CD8-positive, alpha-beta memory T cell (primary cell): ENCODE results near the gene RETREG1. TPM values are rescaled to one million over a fixed set of nuclear protein-coding genes. Genes with fewer than 3 reads are reported as not detected.

Experiments
- CTCF ChIA-PET: fragments of 350-600 bp; sonication (Branson Sonifier 250); formaldehyde crosslinking; loops from one replicate; lab custom pipeline; 2021; ENCODE audit warnings: antibody characterized with exemption; lab: Charles Lee
- POLR2A ChIA-PET: fragments of 350-600 bp; sonication (Branson Sonifier 250); formaldehyde crosslinking; loops from one replicate; lab custom pipeline; 2021; ENCODE audit warnings: antibody characterized with exemption; lab: Charles Lee
- DNase-seq, 5 donors: peaks; one replicate each; pipeline versions ENCODE4 v3.0.0 to v3.0.0-alpha.2; 2020 to 2022; ENCODE audit warnings: mixed read lengths in 1 of 5
- H3K27ac ChIP-seq: one replicate; pipeline ENCODE4 v1.7.0; 2013; ENCODE audit warnings: low read depth, mild to moderate bottlenecking, low read length, moderate library complexity
- H3K27me3 ChIP-seq: 2 replicates; pipeline ENCODE4 v1.7.0; 2013; ENCODE audit warnings: low read length, mild to moderate bottlenecking; ENCODE audit not compliant: insufficient read depth, poor library complexity, severe bottlenecking
- H3K36me3 ChIP-seq: 2 replicates; pipeline ENCODE4 v1.7.0; 2013; ENCODE audit warnings: mild to moderate bottlenecking, low read length, moderate library complexity; ENCODE audit not compliant: insufficient read depth
- H3K4me1 ChIP-seq: 2 replicates; pipeline ENCODE4 v1.7.0; 2013; ENCODE audit warnings: mild to moderate bottlenecking, low read length, moderate library complexity; ENCODE audit not compliant: insufficient read depth
- H3K4me3 ChIP-seq: 2 replicates; pipeline ENCODE4 v1.7.0; 2013; ENCODE audit warnings: mild to moderate bottlenecking, low read length
- H3K9me3 ChIP-seq: 2 replicates; pipeline ENCODE4 v1.7.0; 2013; ENCODE audit warnings: mild to moderate bottlenecking, low read length
- H3K27ac Mint-ChIP-seq, 8 donors: one replicate each; pipeline ENCODE4 v1.8.0; 2020 to 2021; ENCODE audit warnings: mixed read lengths in 8 of 8, mild to moderate bottlenecking in 6 of 8, inconsistent platforms in 3 of 8, moderate library complexity in 3 of 8
- H3K27me3 Mint-ChIP-seq, 2 donors: one replicate each; pipeline ENCODE4 v1.8.0; 2020 to 2021; ENCODE audit warnings: mixed read lengths in 2 of 2, mild to moderate bottlenecking in 1 of 2, moderate library complexity in 1 of 2
- H3K36me3 Mint-ChIP-seq, 3 donors: one replicate each; pipeline ENCODE4 v1.8.0; 2020 to 2021; ENCODE audit warnings: mixed read lengths in 3 of 3, inconsistent platforms in 1 of 3, mild to moderate bottlenecking in 1 of 3
- H3K4me1 Mint-ChIP-seq, 3 donors: one replicate each; pipeline ENCODE4 v1.8.0; 2020 to 2021; ENCODE audit warnings: mixed read lengths in 3 of 3, inconsistent platforms in 1 of 3, mild to moderate bottlenecking in 1 of 3
- H3K4me3 Mint-ChIP-seq, 7 donors: one replicate each; pipeline ENCODE4 v1.8.0; 2020 to 2021; ENCODE audit warnings: mixed read lengths in 7 of 7, mild to moderate bottlenecking in 6 of 7, moderate library complexity in 4 of 7, inconsistent platforms in 2 of 7
- H3K9me3 Mint-ChIP-seq, 5 donors: one replicate each; pipeline ENCODE4 v1.8.0; 2020 to 2022; ENCODE audit warnings: mixed read lengths in 5 of 5, mild to moderate bottlenecking in 3 of 5, moderate library complexity in 2 of 5, inconsistent platforms in 1 of 5
- polyA plus RNA-seq: library from polyadenylated mRNA; unstranded; fragments of 300-500 nt; fragmentation: Illumina TruSeq; gene quantifications from one replicate; pipeline ENCODE4 v1.2.3, GENCODE V29; 2021
- total RNA-seq, 2 experiments: library from RNA; stranded (reverse); gene quantifications; one replicate each; pipeline ENCODE4 v1.2.3, GENCODE V29; 2021

Gene RETREG1
- total and polyA plus RNA-seq, 3 experiments from 2014 or later = 11.4 to 48.1 (median 12.1) TPM

- peaks cover 9 to 43% (median 26%) of the 10 kb centered on the region in 3 donors for H3K36me3 Mint-ChIP-seq
- Histone ChIP-seq H3K9me3 (no peaks in the 10 kb centered on the region), H3K4me3 (no peak overlapping the region), H3K36me3 (no peaks in the 10 kb centered on the region), H3K27me3 (no peaks in the 10 kb centered on the region), H3K27ac (no peak overlapping the region), H3K4me1 (no peaks in the 10 kb centered on the region)
- peak overlapping the region in 1 of 8 donors; percentile 48 for H3K27ac Mint-ChIP-seq
- peaks cover 0 to 2% of the 10 kb centered on the region in 2 donors for H3K27me3 Mint-ChIP-seq
- H3K9me3 Mint-ChIP-seq = no peaks in the 10 kb centered on the region
- H3K4me1 Mint-ChIP-seq = peaks cover 16 to 22% (median 17%) of the 10 kb centered on the region in 3 donors
- H3K4me3 Mint-ChIP-seq = no peak overlapping the region
- ChIA-PET CTCF (interaction anchor here (0.8 kb wide), 1 partner anchor 16 kb away, joined by 3 read pairs; no protein-coding TSS in a partner anchor), POLR2A (no interaction called here)
- DNase-seq = no peak
These were observed 46.5 kb downstream of the RETREG1 start for GRCh38 chr5:16570121-16570815.

GRCh38 chr5:16568875-16569580, 47.8 kb downstream of the RETREG1 start:
- H3K36me3 Mint-ChIP-seq = peaks cover 9 to 54% (median 25%) of the 10 kb centered on the region in 3 donors
- Histone ChIP-seq H3K27ac (no peak overlapping the region), H3K27me3 (no peaks in the 10 kb centered on the region), H3K4me1 (no peaks in the 10 kb centered on the region), H3K4me3 (no peak overlapping the region), H3K36me3 (no peaks in the 10 kb centered on the region), H3K9me3 (no peaks in the 10 kb centered on the region)
- no peak overlapping the region for H3K4me3 Mint-ChIP-seq
- ChIA-PET POLR2A (no interaction called here), CTCF (no interaction called here)
- peaks cover 11 to 18% (median 16%) of the 10 kb centered on the region in 3 donors for H3K4me1 Mint-ChIP-seq
- H3K27me3 Mint-ChIP-seq = peaks cover 0 to 2% of the 10 kb centered on the region in 2 donors
- H3K9me3 Mint-ChIP-seq = no peaks in the 10 kb centered on the region
- H3K27ac Mint-ChIP-seq = no peak overlapping the region
- DNase-seq = no peak

GRCh38 chr5:16567365-16567764, 49.4 kb downstream of the RETREG1 start:
- DNase-seq = no peak
- no peaks in the 10 kb centered on the region for H3K36me3 ChIP-seq
- Mint-ChIP-seq H3K9me3 (no peaks in the 10 kb centered on the region), H3K36me3 (peaks cover 9 to 58% (median 24%) of the 10 kb centered on the region in 3 donors), H3K27me3 (no peaks in the 10 kb centered on the region), H3K27ac (peak overlapping the region in 1 of 8 donors; percentile 55), H3K4me3 (no peak overlapping the region), H3K4me1 (peaks cover 9 to 11% (median 10%) of the 10 kb centered on the region in 3 donors)
- no peak overlapping the region for H3K27ac ChIP-seq
- H3K27me3 ChIP-seq = no peaks in the 10 kb centered on the region
- H3K4me3 ChIP-seq = no peak overlapping the region
- no peaks in the 10 kb centered on the region for H3K9me3 ChIP-seq
- CTCF ChIA-PET = no interaction called here
- no peaks in the 10 kb centered on the region for H3K4me1 ChIP-seq
- POLR2A ChIA-PET = no interaction called here

- Mint-ChIP-seq H3K27ac (no peak overlapping the region), H3K27me3 (no peaks in the 10 kb centered on the region), H3K4me3 (no peak overlapping the region), H3K36me3 (peaks cover 9 to 59% (median 25%) of the 10 kb centered on the region in 3 donors), H3K9me3 (no peaks in the 10 kb centered on the region), H3K4me1 (peaks cover 9 to 13% (median 10%) of the 10 kb centered on the region in 3 donors)
- Histone ChIP-seq H3K27me3 (no peaks in the 10 kb centered on the region), H3K27ac (no peak overlapping the region), H3K9me3 (no peaks in the 10 kb centered on the region), H3K4me1 (no peaks in the 10 kb centered on the region), H3K36me3 (no peaks in the 10 kb centered on the region), H3K4me3 (no peak overlapping the region)
- POLR2A ChIA-PET = no interaction called here
- no peak for DNase-seq
- CTCF ChIA-PET = no interaction called here
These were observed 51.7 kb downstream of the RETREG1 start for GRCh38 chr5:16565118-16565517.

GRCh38 chr5:16564248-16564867, 52.4 kb downstream of the RETREG1 start:
- no peak overlapping the region for H3K4me3 ChIP-seq
- no peaks in the 10 kb centered on the region for H3K9me3 ChIP-seq
- no peaks in the 10 kb centered on the region for H3K4me1 ChIP-seq
- Mint-ChIP-seq H3K36me3 (peaks cover 9 to 57% (median 21%) of the 10 kb centered on the region in 3 donors), H3K4me3 (no peak overlapping the region), H3K4me1 (peaks cover 9 to 13% (median 10%) of the 10 kb centered on the region in 3 donors), H3K27me3 (no peaks in the 10 kb centered on the region), H3K9me3 (no peaks in the 10 kb centered on the region), H3K27ac (no peak overlapping the region)
- no peak for DNase-seq
- no peak overlapping the region for H3K27ac ChIP-seq
- ChIA-PET CTCF (no interaction called here), POLR2A (no interaction called here)
- H3K27me3 ChIP-seq = no peaks in the 10 kb centered on the region
- H3K36me3 ChIP-seq = no peaks in the 10 kb centered on the region

GRCh38 chr5:16563686-16564085, 53.1 kb downstream of the RETREG1 start:
- peaks cover 9 to 55% (median 20%) of the 10 kb centered on the region in 3 donors for H3K36me3 Mint-ChIP-seq
- no peaks in the 10 kb centered on the region for H3K27me3 Mint-ChIP-seq
- H3K27ac Mint-ChIP-seq = no peak overlapping the region
- Histone ChIP-seq H3K27me3 (no peaks in the 10 kb centered on the region), H3K9me3 (no peaks in the 10 kb centered on the region), H3K4me1 (no peaks in the 10 kb centered on the region), H3K27ac (no peak overlapping the region), H3K36me3 (no peaks in the 10 kb centered on the region), H3K4me3 (no peak overlapping the region)
- H3K4me3 Mint-ChIP-seq = no peak overlapping the region
- no peak for DNase-seq
- peaks cover 9 to 12% (median 10%) of the 10 kb centered on the region in 3 donors for H3K4me1 Mint-ChIP-seq
- POLR2A ChIA-PET = no interaction called here
- H3K9me3 Mint-ChIP-seq = no peaks in the 10 kb centered on the region
- CTCF ChIA-PET = no interaction called here

- Mint-ChIP-seq H3K36me3 (peaks cover 2 to 47% (median 11%) of the 10 kb centered on the region in 3 donors), H3K27me3 (no peaks in the 10 kb centered on the region), H3K4me1 (peaks cover 6 to 7% (median 7%) of the 10 kb centered on the region in 3 donors), H3K9me3 (no peaks in the 10 kb centered on the region), H3K4me3 (no peak overlapping the region), H3K27ac (peak overlapping the region in 1 of 8 donors; percentile 41)
- Histone ChIP-seq H3K36me3 (no peaks in the 10 kb centered on the region), H3K27ac (no peak overlapping the region), H3K4me1 (no peaks in the 10 kb centered on the region), H3K9me3 (no peaks in the 10 kb centered on the region), H3K27me3 (no peaks in the 10 kb centered on the region), H3K4me3 (no peak overlapping the region)
- ChIA-PET POLR2A (no interaction called here), CTCF (interaction anchor here (1.2 kb wide), 1 partner anchor 105 kb away, joined by 4 read pairs; no protein-coding TSS in a partner anchor)
- DNase-seq = no peak
These were observed 55.1 kb downstream of the RETREG1 start for GRCh38 chr5:16561660-16562059.
